IMR-90 (cell line): Measurements from ENCODE around the gene PCBD1. TPM values are rescaled to one million over a fixed set of nuclear protein-coding genes. Genes with fewer than 3 reads are reported as not detected.

Source experiments
- ATAC-seq: fragments of 200-7000 bp; cut with Tn5 transposase; 2 replicates; pipeline ENCODE4 v1.9.1; 2020; ENCODE audit warnings: low read depth, mild to moderate bottlenecking, moderate library complexity
- BruUV-seq: library from RNA; stranded (reverse); fragments of 400-500 nt; replicated peaks from 2 replicates; lab custom pipeline; 2021; lab: Mats Ljungman, UMichigan
- CTCF ChIA-PET: fragments of 300-600 bp; formaldehyde crosslinking; extraction: SDS; loops from one replicate; lab custom pipeline; 2021; ENCODE audit warnings: antibody characterized with exemption; lab: Yijun Ruan, JAX
- POLR2A ChIA-PET: fragments of 300-600 bp; sonication (Branson Sonifier 250); formaldehyde crosslinking; loops from one replicate; lab custom pipeline; 2022; ENCODE audit warnings: antibody characterized with exemption; ENCODE audit not compliant: unreplicated experiment; lab: Charles Lee
- DNase-seq: peaks from one replicate; pipeline ENCODE4 v3.0.0; 2013
- H2AFZ ChIP-seq: replicated peaks from 2 replicates; pipeline ENCODE3; 2013; ENCODE audit warnings: low read length, mild to moderate bottlenecking; ENCODE audit not compliant: poor library complexity
- H2AK5ac ChIP-seq: 2 replicates; pipeline ENCODE4 v1.6.1; 2013; ENCODE audit warnings: low read depth, low read length, inconsistent platforms
- H2AK9ac ChIP-seq: replicated peaks from 2 replicates; pipeline ENCODE3; 2013; ENCODE audit warnings: mild to moderate bottlenecking, low read depth, low read length, moderate library complexity; ENCODE audit not compliant: poor library complexity
- H2BK120ac ChIP-seq: 2 replicates; pipeline ENCODE4 v1.6.1; 2013; ENCODE audit warnings: low read depth, low read length, inconsistent platforms
- H2BK15ac ChIP-seq: 3 replicates; pipeline ENCODE4 v1.6.1; 2013; ENCODE audit warnings: low read depth, low read length, inconsistent platforms
- H2BK20ac ChIP-seq: 2 replicates; pipeline ENCODE4 v1.6.1; 2013; ENCODE audit warnings: low read depth, mild to moderate bottlenecking, inconsistent platforms, low read length, moderate library complexity
- H2BK5ac ChIP-seq: 2 replicates; pipeline ENCODE4 v1.6.1; 2013; ENCODE audit warnings: mild to moderate bottlenecking, low read depth, low read length, inconsistent platforms; ENCODE audit not compliant: poor library complexity, severe bottlenecking
- H3K14ac ChIP-seq: replicated peaks from 2 replicates; pipeline ENCODE4 v1.6.1; 2013; ENCODE audit warnings: low read depth, low read length, inconsistent platforms
- H3K18ac ChIP-seq: 2 replicates; pipeline ENCODE4 v1.6.1; 2013; ENCODE audit warnings: low read depth, low read length, control low read depth
- H3K23ac ChIP-seq: 2 replicates; pipeline ENCODE4 v1.6.1; 2013; ENCODE audit warnings: low read depth, low read length, inconsistent platforms
- H3K27ac ChIP-seq: 2 replicates; pipeline ENCODE4 v1.5.1; 2013; ENCODE audit warnings: mild to moderate bottlenecking, control low read depth, low read length; ENCODE audit not compliant: insufficient read depth
- H3K27me3 ChIP-seq: 2 replicates; pipeline ENCODE4 v1.6.1; 2013; ENCODE audit warnings: low read length; ENCODE audit not compliant: control insufficient read depth, insufficient read depth
- H3K36me3 ChIP-seq: 2 replicates; pipeline ENCODE4 v1.6.1; 2013; ENCODE audit warnings: low read length, mixed read lengths; ENCODE audit not compliant: control insufficient read depth, insufficient read depth
- H3K4ac ChIP-seq: 2 replicates; pipeline ENCODE4 v1.6.1; 2013; ENCODE audit warnings: low read depth, low read length, inconsistent platforms
- H3K4me1 ChIP-seq: 2 replicates; pipeline ENCODE4 v1.6.1; 2013; ENCODE audit warnings: low read length, mixed read lengths; ENCODE audit not compliant: control insufficient read depth, insufficient read depth
- H3K4me2 ChIP-seq: 2 replicates; pipeline ENCODE4 v1.6.1; 2013; ENCODE audit warnings: low read depth, mild to moderate bottlenecking, control low read depth, low read length, moderate library complexity
- H3K4me3 ChIP-seq: 2 replicates; pipeline ENCODE4 v1.5.1; 2013; ENCODE audit warnings: low read depth, mild to moderate bottlenecking, control low read depth, low read length, moderate library complexity; ENCODE audit not compliant: insufficient read depth
- H3K56ac ChIP-seq: 2 replicates; pipeline ENCODE4 v1.6.1; 2013; ENCODE audit warnings: low read length, inconsistent platforms; ENCODE audit not compliant: insufficient read depth; ENCODE audit errors: extremely low read depth
- H3K79me1 ChIP-seq, 2 experiments: 2 replicates each; pipeline ENCODE4 v1.6.1; 2013; ENCODE audit warnings: low read length in 2 of 2, inconsistent platforms in 1 of 2, low read depth in 1 of 2
- H3K9ac ChIP-seq: 2 replicates; pipeline ENCODE4 v1.6.1; 2013; ENCODE audit warnings: low read depth, low read length, control low read depth
- H3K9me1 ChIP-seq: 2 replicates; pipeline ENCODE4 v1.6.1; 2013; ENCODE audit warnings: low read length, inconsistent platforms; ENCODE audit not compliant: insufficient read depth
- H3K9me3 ChIP-seq: 2 replicates; pipeline ENCODE4 v1.6.1; 2013; ENCODE audit warnings: low read length; ENCODE audit not compliant: control insufficient read depth, insufficient read depth
- H4K20me1 ChIP-seq: 2 replicates; pipeline ENCODE4 v1.6.1; 2013; ENCODE audit warnings: low read length, inconsistent platforms; ENCODE audit not compliant: insufficient read depth
- H4K5ac ChIP-seq: 2 replicates; pipeline ENCODE4 v1.6.1; 2013; ENCODE audit warnings: mild to moderate bottlenecking, low read depth, low read length, control low read depth
- H4K8ac ChIP-seq, 2 experiments: 2 replicates each; pipeline ENCODE4 v1.6.1; 2013; ENCODE audit warnings: low read depth in 2 of 2, low read length in 2 of 2, control low read depth in 1 of 2, inconsistent platforms in 1 of 2
- H4K91ac ChIP-seq: 2 replicates; pipeline ENCODE4 v1.6.1; 2013; ENCODE audit warnings: low read depth, low read length, inconsistent platforms; ENCODE audit not compliant: insufficient read depth
- BHLHE40 ChIP-seq: fragments of 150-350 bp; IDR thresholded peaks from 2 replicates; pipeline ENCODE4 v1.6.1; 2016; ENCODE audit warnings: mild to moderate bottlenecking, low read depth, low read length
- CEBPB ChIP-seq: IDR thresholded peaks from 2 replicates; pipeline ENCODE4 v1.6.1; 2012; ENCODE audit warnings: low read depth, low read length, improper control_type of control experiment
- CHD1 ChIP-seq: IDR thresholded peaks from 2 replicates; pipeline ENCODE4 v1.6.1; 2012; ENCODE audit warnings: low read depth, low read length, improper control_type of control experiment
- FOS ChIP-seq: fragments of 150-350 bp; IDR thresholded peaks from 2 replicates; pipeline ENCODE4 v1.6.1; 2016; ENCODE audit warnings: low read depth, low read length
- MAFK ChIP-seq: IDR thresholded peaks from 2 replicates; pipeline ENCODE4 v1.6.1; 2012; ENCODE audit warnings: low read depth, low read length, improper control_type of control experiment
- MAZ ChIP-seq: IDR thresholded peaks from 2 replicates; pipeline ENCODE4 v1.6.1; 2012; ENCODE audit warnings: low read depth, mild to moderate bottlenecking, low read length, improper control_type of control experiment, moderate library complexity, borderline replicate concordance
- MXI1 ChIP-seq: IDR thresholded peaks from 2 replicates; pipeline ENCODE4 v1.6.1; 2012; ENCODE audit warnings: low read depth, mild to moderate bottlenecking, low read length, moderate library complexity, borderline replicate concordance
- NFE2L2 ChIP-seq: fragments of 150-350 bp; IDR thresholded peaks from 2 replicates; pipeline ENCODE4 v1.6.1; 2016; ENCODE audit warnings: low read depth, mild to moderate bottlenecking, low read length
- POLR2A ChIP-seq: IDR thresholded peaks from 2 replicates; pipeline ENCODE4 v1.6.1; 2012; ENCODE audit warnings: mild to moderate bottlenecking, low read depth, low read length
- RAD21 ChIP-seq: IDR thresholded peaks from 2 replicates; pipeline ENCODE4 v1.6.1; 2012; ENCODE audit warnings: low read length, improper control_type of control experiment
- RCOR1 ChIP-seq: IDR thresholded peaks from 2 replicates; pipeline ENCODE4 v1.6.1; 2012; ENCODE audit warnings: mild to moderate bottlenecking, low read length, improper control_type of control experiment; ENCODE audit not compliant: insufficient replicate concordance
- RFX5 ChIP-seq: IDR thresholded peaks from 2 replicates; pipeline ENCODE4 v1.8.0; 2012; ENCODE audit warnings: low read depth, mild to moderate bottlenecking, low read length, moderate library complexity
- SMC3 ChIP-seq: fragments of 150-350 bp; IDR thresholded peaks from 2 replicates; pipeline ENCODE4 v1.6.1; 2016; ENCODE audit warnings: low read depth, mild to moderate bottlenecking, antibody characterized with exemption, low read length, moderate library complexity
- WGBS, 2 experiments: methylation state at CpG; one replicate each; pipeline versions ENCODE4 v1.1.5 to v1.1.7; 2013; ENCODE audit warnings: missing lambda C conversion rate in 2 of 2; ENCODE audit not compliant: insufficient read length in 1 of 2; ENCODE audit errors: extremely low coverage in 2 of 2; 5-methylcytosine and 5-hydroxymethylcytosine counted together
- dilution Hi-C: fragments of 300-500 bp; cut with HindIII; formaldehyde crosslinking; loops from one replicate; pipeline ENCODE4 v1.14.3; 2018; ENCODE audit warnings: low sequenced_read_pairs; ENCODE audit not compliant: unreplicated experiment
- in situ Hi-C: fragments of 300-500 bp; cut with MboI; formaldehyde crosslinking; loops from 3 replicates; pipeline ENCODE4 v1.14.3; 2019; ENCODE audit warnings: low sequenced_read_pairs, inconsistent platforms, mixed read lengths
- intact Hi-C: fragments of 100-400 bp; cut with micrococcal nuclease; formaldehyde crosslinking; loops from 2 replicates; pipeline ENCODE4 v1.10.0; 2022
- polyA plus RNA-seq, 3 experiments: library from polyadenylated mRNA; depleted of rRNA; stranded (reverse); fragments of >200 nt; gene quantifications; 2 replicates each; pipeline ENCODE4 v1.2.3, GENCODE V29; 2012; ENCODE audit warnings: low replicate concordance in 1 of 3
- total RNA-seq: library from RNA; depleted of rRNA; stranded (reverse); fragments of >200 nt; gene quantifications from 2 replicates; pipeline ENCODE4 v1.2.3, GENCODE V29; 2012
- TF ChIP-seq, protein P1 (sequence below): conservative IDR thresholded peaks from 2 replicates; pipeline ENCODE4 v1.5.1; 2012; ENCODE audit warnings: mild to moderate bottlenecking, low read depth, low read length, improper control_type of control experiment
- TF ChIP-seq, protein P2 (sequence below): fragments of 150-350 bp; IDR thresholded peaks from 2 replicates; pipeline ENCODE4 v1.6.1; 2017; ENCODE audit warnings: mild to moderate bottlenecking, antibody characterized with exemption, low read length, low read depth
- TF ChIP-seq, protein P3 (sequence below): fragments of 150-350 bp; IDR thresholded peaks from 2 replicates; pipeline ENCODE4 v1.6.1; 2016; ENCODE audit warnings: low read depth, mild to moderate bottlenecking, low read length, moderate library complexity, borderline replicate concordance

PCBD1 gene
- total and polyA plus RNA-seq, 2 of the 4 experiments (the other 2 are of a cell fraction) = 15.8 to 31.6 TPM

DNA sequence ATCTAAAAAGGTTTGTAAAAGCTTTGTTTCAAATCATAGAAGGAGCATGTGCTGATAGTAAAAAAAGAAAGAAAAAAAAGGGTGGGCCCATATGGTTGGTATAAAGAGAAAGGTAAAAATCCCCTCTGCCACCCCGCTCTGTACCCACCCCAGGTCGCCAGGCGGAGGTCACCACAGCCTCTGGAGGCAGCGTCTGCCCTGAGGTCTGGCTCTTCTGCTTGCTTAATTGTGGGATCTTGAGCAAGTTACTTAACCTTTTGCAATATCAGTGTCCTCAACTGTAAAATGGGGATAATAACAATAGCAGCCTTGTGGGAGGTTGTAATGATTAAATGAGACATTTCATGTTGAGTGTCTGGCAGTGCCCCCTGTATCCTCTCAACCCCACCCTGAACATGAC, 10.7 kb upstream of the PCBD1 start:
- Histone ChIP-seq H3K4me2 (no peak overlapping the region), H3K36me3 (no peaks in the 10 kb centered on the region), H4K8ac (no peak overlapping the region), H3K27me3 (peaks cover 36% of the 10 kb centered on the region), H3K56ac (no peak overlapping the region), H2AFZ (no peak overlapping the region), H3K18ac (no peak overlapping the region), H3K4me3 (no peak overlapping the region), H3K9ac (no peak overlapping the region), H2BK20ac (no peak overlapping the region), H3K4ac (no peak overlapping the region), H3K79me1 (no peaks in the 10 kb centered on the region), H3K9me1 (no peaks in the 10 kb centered on the region), H4K5ac (no peak overlapping the region), H2AK5ac (no peak overlapping the region), H3K27ac (no peak overlapping the region), H2BK5ac (no peak overlapping the region), H3K14ac (no peak overlapping the region), H2BK120ac (no peak overlapping the region), H4K91ac (no peak overlapping the region), H3K4me1 (no peaks in the 10 kb centered on the region), H3K23ac (no peak overlapping the region), H3K9me3 (peaks cover 5% of the 10 kb centered on the region), H4K20me1 (no peaks in the 10 kb centered on the region), H2BK15ac (no peak overlapping the region), H2AK9ac (no peak overlapping the region)
- ATAC-seq = no peak
- intact Hi-C loops = no loop called here
- ChIA-PET POLR2A (no interaction called here), CTCF (interaction anchor here (0.7 kb wide), 1 partner anchor 349 kb away, joined by 3 read pairs; no protein-coding TSS in a partner anchor)
- dilution Hi-C loops = no loop called here
- no TSS peak for BruUV-seq
- no peak for DNase-seq
- in situ Hi-C loops = no loop called here
- no CpG with 5 or more reads among the region's 4 CpGs for WGBS, 2 experiments
- TF ChIP-seq POLR2A (no peak), FOS (no peak), MXI1 (no peak), RFX5 (no peak), RAD21 (no peak), NFE2L2 (no peak), MAFK (no peak), CHD1 (no peak), MAZ (no peak), BHLHE40 (no peak), CEBPB (no peak), SMC3 (no peak), RCOR1 (no peak)
- TF ChIP-seq, protein P1, sequence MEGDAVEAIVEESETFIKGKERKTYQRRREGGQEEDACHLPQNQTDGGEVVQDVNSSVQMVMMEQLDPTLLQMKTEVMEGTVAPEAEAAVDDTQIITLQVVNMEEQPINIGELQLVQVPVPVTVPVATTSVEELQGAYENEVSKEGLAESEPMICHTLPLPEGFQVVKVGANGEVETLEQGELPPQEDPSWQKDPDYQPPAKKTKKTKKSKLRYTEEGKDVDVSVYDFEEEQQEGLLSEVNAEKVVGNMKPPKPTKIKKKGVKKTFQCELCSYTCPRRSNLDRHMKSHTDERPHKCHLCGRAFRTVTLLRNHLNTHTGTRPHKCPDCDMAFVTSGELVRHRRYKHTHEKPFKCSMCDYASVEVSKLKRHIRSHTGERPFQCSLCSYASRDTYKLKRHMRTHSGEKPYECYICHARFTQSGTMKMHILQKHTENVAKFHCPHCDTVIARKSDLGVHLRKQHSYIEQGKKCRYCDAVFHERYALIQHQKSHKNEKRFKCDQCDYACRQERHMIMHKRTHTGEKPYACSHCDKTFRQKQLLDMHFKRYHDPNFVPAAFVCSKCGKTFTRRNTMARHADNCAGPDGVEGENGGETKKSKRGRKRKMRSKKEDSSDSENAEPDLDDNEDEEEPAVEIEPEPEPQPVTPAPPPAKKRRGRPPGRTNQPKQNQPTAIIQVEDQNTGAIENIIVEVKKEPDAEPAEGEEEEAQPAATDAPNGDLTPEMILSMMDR = no peak
- TF ChIP-seq, protein P2, sequence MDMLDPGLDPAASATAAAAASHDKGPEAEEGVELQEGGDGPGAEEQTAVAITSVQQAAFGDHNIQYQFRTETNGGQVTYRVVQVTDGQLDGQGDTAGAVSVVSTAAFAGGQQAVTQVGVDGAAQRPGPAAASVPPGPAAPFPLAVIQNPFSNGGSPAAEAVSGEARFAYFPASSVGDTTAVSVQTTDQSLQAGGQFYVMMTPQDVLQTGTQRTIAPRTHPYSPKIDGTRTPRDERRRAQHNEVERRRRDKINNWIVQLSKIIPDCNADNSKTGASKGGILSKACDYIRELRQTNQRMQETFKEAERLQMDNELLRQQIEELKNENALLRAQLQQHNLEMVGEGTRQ = no peak
- TF ChIP-seq, protein P3, sequence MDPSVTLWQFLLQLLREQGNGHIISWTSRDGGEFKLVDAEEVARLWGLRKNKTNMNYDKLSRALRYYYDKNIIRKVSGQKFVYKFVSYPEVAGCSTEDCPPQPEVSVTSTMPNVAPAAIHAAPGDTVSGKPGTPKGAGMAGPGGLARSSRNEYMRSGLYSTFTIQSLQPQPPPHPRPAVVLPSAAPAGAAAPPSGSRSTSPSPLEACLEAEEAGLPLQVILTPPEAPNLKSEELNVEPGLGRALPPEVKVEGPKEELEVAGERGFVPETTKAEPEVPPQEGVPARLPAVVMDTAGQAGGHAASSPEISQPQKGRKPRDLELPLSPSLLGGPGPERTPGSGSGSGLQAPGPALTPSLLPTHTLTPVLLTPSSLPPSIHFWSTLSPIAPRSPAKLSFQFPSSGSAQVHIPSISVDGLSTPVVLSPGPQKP = no peak
